Sciatic nerve (tissue), 2 donors: Measurements from ENCODE around the gene NCAPH2. TPM values are rescaled to one million over a fixed set of nuclear protein-coding genes. Genes with fewer than 3 reads are reported as not detected.

ENCODE experiments used
- ATAC-seq: fragments of 200-7000 bp; cut with Tn5 transposase; one replicate; pipeline ENCODE4 v1.9.1; 2020; ENCODE audit warnings: mild to moderate bottlenecking, moderate library complexity
- DNase-seq: peaks from one replicate; pipeline ENCODE4 v3.0.0-alpha.2; 2020; ENCODE audit warnings: low spot score
- intact Hi-C: fragments of 100-400 bp; cut with DNase I; formaldehyde crosslinking; loops from one replicate; pipeline ENCODE4 v1.14.2; 2022
- total RNA-seq: library from RNA; stranded (reverse); fragmentation: NEBNext Ultra II Directional; extraction: Animal tissue kit (Norgen Biotek cat#: 25700); gene quantifications from one replicate; pipeline ENCODE4 v1.2.1, GENCODE V29; 2021
- donor health status: DM: no; HTN: no; CAD: no.
- donor health status: DM: no; HTN: no; CAD: no.

The NCAPH2 gene
- total RNA-seq, 1 donor from 2014 or later: 39.8 TPM

DNA sequence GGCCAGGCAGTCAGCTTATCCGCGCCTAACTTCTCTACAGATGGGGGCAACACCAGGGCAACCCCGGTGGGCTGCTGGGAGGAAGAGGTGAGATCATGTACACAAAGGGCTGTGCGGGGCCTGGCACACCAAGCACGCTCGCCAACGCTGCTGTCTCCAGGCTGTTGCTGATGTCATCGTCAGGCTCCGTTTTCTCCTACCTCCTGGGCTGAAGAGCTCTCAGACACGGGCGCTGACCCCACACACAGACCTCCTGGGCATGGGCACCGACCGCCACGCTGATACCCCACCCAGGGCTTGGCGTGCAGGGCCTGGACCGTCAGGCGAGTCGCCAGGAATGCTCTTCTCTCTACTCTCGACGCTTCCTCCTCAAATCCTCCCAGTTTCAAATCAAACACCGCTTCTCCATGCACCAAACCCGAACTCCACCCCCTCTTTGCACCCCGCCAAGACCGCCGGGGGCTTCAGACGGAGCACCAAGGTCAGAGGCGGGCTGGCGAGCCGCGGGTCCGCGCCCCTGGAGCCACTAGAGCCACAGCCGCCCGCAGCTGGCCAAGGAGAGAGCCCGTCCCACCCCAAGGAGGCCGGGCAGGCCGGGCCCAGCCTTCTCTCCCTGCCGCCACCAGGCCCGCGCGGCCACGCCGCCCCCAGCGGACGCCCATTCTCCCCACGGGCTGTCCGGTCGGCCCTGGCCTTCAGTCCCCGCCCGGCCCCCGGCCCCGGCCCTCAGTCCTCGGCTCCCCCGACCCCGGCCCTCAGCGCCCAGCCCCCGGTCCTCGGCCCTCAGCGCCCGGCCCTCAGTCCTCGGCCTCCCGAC is 34.0 kb upstream of the NCAPH2 start:
- ATAC-seq (no peak), DNase-seq (no peak)
- intact Hi-C loops: no loop called here

- intact Hi-C loops: no loop called here
- peak; percentile 94 for DNase-seq
Measured at GRCh38 chr22:50474710-50475651, 33.0 kb upstream of the NCAPH2 start, which contains the start of gene SBF1. SBF1 (minus strand) TSS chr22:50475035; CDS start chr22:50474840, 195 bp downstream.

GRCh38 chr22:50475652-50476002 is 32.4 kb upstream of the NCAPH2 start:
- ATAC-seq (peak; percentile 1), DNase-seq (no peak)
- intact Hi-C loops: no loop called here

More at GRCh38 chr22:50474710-50475651, 33.0 kb upstream of the NCAPH2 start, which contains the start of gene SBF1:
- ATAC-seq: peak; percentile 98

GRCh38 chr22:50476868-50477267 is 31.2 kb upstream of the NCAPH2 start:
- no peak for ATAC-seq
- no peak for DNase-seq
- intact Hi-C loops: no loop called here

GRCh38 chr22:50477923-50478322 is 30.1 kb upstream of the NCAPH2 start:
- intact Hi-C loops: no loop called here

GRCh38 chr22:50479721-50480120 is 28.3 kb upstream of the NCAPH2 start:
- intact Hi-C loops: no loop called here
- DNase-seq: no peak
- no peak for ATAC-seq

More at GRCh38 chr22:50477923-50478322, 30.1 kb upstream of the NCAPH2 start:
- no peak for ATAC-seq
- no peak for DNase-seq

DNA sequence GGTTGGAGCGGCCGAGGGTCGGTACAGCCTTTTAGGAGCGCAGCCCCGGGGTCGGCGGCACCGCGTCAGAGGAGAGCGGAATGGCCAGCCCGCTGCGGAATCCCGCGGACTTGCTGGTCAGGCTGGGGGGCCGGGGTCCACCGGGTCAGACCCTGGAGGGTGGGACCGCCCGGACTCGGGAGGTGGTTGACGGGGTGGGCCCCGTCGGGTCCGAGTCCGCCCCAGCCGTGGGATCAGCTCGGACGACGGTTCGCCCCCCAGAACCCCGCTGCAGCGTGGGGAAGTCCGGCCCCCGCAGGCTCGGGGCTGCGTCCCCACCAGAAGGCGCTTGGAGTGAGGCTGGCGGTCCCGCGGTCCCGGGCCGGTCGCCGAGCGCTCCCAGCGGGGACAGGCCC is 27.0 kb upstream of the NCAPH2 start:
- no peak for DNase-seq
- intact Hi-C loops: no loop called here
- no peak for ATAC-seq

- DNase-seq (no peak), ATAC-seq (no peak)
- intact Hi-C loops: no loop called here
Measured at GRCh38 chr22:50481440-50482106, 26.5 kb upstream of the NCAPH2 start, which contains the start of gene ADM2. ADM2 (plus strand) TSS chr22:50481543; CDS start chr22:50481848, 305 bp downstream.

DNA sequence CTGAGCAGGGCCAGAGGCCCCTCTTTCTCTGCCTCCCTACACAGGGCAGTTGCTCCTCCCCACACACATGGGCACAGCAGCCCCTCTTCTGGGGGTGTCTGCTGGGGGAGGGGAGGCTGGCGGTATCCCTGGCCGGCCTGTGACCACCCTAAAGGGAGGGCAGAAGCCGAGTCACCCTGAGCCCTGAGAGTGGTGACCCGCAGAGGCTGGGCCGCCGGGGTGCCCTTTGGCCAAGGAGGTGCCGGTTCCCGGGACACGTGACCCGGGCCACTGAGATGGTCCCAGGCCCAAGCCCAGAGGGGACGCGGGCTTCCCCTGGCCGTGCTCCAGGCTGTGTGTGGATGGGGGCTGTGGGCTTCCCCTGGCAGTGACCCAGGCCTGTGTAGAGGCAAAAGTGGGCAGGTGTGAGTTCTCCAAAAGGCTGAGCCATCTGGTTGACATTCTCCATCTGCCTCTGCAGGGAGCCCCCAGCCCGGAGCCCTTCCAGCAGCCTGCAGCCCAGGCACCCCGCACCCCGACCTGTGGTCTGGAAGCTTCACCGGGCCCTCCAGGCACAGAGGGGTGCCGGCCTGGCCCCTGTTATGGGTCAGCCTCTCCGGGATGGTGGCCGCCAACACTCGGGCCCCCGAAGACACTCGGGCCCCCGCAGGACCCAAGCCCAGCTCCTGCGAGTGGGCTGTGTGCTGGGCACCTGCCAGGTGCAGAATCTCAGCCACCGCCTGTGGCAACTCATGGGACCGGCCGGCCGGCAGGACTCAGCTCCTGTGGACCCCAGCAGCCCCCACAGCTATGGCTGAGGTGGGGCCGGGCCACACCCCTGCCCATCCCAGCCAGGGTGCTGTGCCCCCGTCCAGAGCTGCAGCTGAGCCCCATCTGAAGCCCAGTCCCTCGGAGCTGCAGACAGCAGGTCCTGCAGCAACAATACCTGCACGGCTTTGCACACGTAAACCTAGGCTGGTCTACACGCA is 25.6 kb upstream of the NCAPH2 start:
- DNase-seq: no peak
- intact Hi-C loops: no loop called here
- no peak for ATAC-seq

GRCh38 chr22:50483106-50483505 is 24.9 kb upstream of the NCAPH2 start:
- ATAC-seq: no peak
- DNase-seq: no peak
- intact Hi-C loops: no loop called here

GRCh38 chr22:50483556-50483955 is 24.5 kb upstream of the NCAPH2 start:
- DNase-seq (no peak), ATAC-seq (no peak)
- intact Hi-C loops: no loop called here

DNA sequence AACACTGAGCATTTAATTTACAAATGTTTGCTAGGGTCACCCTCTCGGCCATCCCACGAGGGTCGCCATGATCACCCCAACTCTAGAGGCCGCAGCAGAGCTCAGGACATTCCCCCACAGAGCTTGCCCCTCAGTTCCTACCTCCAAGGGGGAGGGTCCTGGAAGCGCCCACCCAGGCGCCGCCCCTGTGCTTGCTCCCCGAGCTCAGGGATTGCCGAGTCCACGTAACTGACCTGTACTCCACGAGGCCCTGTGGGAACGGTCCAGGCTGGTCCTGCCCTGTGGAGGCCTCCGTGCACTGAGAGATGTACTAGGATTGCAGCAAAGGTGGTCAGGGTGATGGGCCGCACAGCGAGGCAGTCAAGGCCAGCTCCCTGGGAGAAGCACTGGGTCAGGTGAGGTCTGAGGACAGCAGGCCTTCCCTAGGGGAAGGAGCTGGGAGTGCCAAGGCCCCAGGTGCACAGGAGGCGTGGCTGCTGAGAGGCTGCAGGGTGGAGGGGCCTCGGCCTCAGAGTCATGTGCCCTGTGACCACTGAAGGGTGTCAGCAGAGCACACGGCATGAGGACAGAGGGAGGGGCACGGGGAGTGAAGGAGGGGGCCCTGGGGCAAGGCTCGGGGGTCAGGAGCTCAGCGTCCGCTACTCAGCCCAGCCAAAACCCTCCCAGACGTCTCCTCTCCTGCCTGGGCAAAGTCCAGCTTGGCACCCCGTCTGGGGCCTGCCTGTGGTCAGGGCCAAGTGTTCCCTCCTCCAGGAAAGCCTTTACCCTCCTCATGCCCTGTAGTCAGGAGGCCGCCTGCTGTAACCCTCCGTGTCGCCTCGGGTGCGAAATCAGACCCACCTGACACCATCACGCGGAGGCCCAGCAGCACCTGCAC is 23.8 kb upstream of the NCAPH2 start:
- DNase-seq: no peak
- no peak for ATAC-seq
- intact Hi-C loops: no loop called here

- intact Hi-C loops: no loop called here
- no peak for DNase-seq
- ATAC-seq: no peak
Measured at GRCh38 chr22:50485221-50486131, 22.5 kb upstream of the NCAPH2 start.

- intact Hi-C loops: no loop called here
- no peak for ATAC-seq
- DNase-seq: no peak
Measured at GRCh38 chr22:50486561-50487289, 21.3 kb upstream of the NCAPH2 start, which contains the start of gene MIOX. MIOX (plus strand) TSS chr22:50486859; CDS start chr22:50486898, 39 bp downstream.

DNA sequence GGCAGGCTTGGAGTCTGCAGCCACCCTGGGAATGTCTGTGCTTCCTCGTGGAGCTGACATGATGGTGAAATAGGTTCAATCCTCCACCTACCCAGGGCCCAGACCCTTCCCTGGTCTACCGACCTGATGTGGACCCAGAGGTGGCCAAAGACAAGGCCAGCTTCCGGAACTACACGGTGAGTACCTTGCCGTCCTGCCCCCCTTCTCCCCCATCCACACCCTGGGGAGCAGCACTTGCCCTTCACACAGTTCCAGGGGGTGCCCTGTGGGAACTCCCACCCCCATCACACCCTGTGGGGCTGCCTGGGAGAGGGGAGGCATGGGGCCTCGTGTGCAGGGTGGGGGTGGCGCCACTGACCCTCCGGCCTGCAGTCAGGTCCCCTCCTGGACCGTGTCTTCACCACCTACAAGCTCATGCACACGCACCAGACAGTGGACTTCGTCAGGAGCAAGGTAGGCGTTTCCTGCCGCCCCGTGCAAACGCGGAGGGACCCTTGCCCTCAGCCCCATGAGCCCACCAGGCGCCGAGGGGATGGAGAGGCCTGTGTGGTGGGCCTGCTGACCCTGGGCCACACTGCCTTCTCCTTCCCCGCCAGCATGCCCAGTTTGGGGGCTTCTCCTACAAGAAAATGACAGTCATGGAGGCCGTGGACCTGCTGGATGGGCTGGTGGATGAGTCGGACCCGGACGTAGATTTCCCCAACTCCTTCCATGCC is 20.6 kb upstream of the NCAPH2 start:
- ATAC-seq: no peak
- intact Hi-C loops: no loop called here
- DNase-seq: no peak
